Ovary (tissue), 9 donors: ENCODE data around the gene ALLC. TPM values are rescaled to one million over a fixed set of nuclear protein-coding genes. Genes with fewer than 3 reads are reported as not detected.

Experiments used
- DNase-seq, 5 donors: peaks; one replicate each; pipeline ENCODE4 v3.0.0-alpha.2; 2019 to 2020
- H3K27ac ChIP-seq, 2 donors: fragments of 200-600 bp; one replicate each; pipeline versions ENCODE4 v1.5.1 to v1.8.0; 2019 to 2022
- H3K27me3 ChIP-seq: fragments of 200-600 bp; one replicate; pipeline ENCODE4 v1.8.0; 2022
- H3K36me3 ChIP-seq: fragments of 200-600 bp; sonication (generic); one replicate; pipeline ENCODE4 v1.5.1; 2019
- H3K4me1 ChIP-seq: one replicate; pipeline ENCODE4 v1.8.1; 2013; ENCODE audit warnings: mild to moderate bottlenecking, moderate library complexity; ENCODE audit not compliant: insufficient read depth
- H3K4me3 ChIP-seq: fragments of 200-600 bp; sonication (generic); one replicate; pipeline ENCODE4 v1.5.1; 2017
- H3K9me3 ChIP-seq, 2 donors: fragments of 200-600 bp in 1 of 2; sonication (generic) in 1 of 2; one replicate each; pipeline versions ENCODE4 v1.5.1 to v1.8.1; 2013 to 2019; ENCODE audit warnings: mild to moderate bottlenecking in 1 of 2, moderate library complexity in 1 of 2
- CTCF ChIP-seq, 3 donors: fragments of 450-650 bp in 2 of 3; fragments of 200-600 bp in 1 of 3; IDR thresholded peaks; one replicate each; pipeline versions ENCODE4 v1.5.1 to v1.8.0; 2016 to 2022; ENCODE audit warnings: antibody characterized with exemption in 3 of 3, mild to moderate bottlenecking in 1 of 3
- EP300 ChIP-seq: sonication (generic); formaldehyde crosslinking; IDR thresholded peaks from one replicate; pipeline ENCODE4 v1.6.1; 2017; ENCODE audit warnings: antibody characterized with exemption
- POLR2A ChIP-seq: fragments of 450-650 bp; IDR thresholded peaks from one replicate; pipeline ENCODE4 v1.6.1; 2017; ENCODE audit warnings: antibody characterized with exemption, mild to moderate bottlenecking, moderate library complexity
- WGBS, 3 donors: extraction: QIAGEN DNeasy Blood & Tissue Kit in 1 of 3; methylation state at CpG; one replicate each; pipeline versions ENCODE4 v1.1.5 to v1.1.7; 2013 to 2017; 5-methylcytosine and 5-hydroxymethylcytosine counted together
- intact Hi-C, 4 donors: fragments of 100-400 bp; cut with DNase I; formaldehyde crosslinking; loops; one replicate each; pipeline versions ENCODE4 v1.11.0 to v1.15.1; 2022 to 2023
- polyA plus RNA-seq, 2 donors: library from polyadenylated mRNA; stranded (reverse); fragments of 200-250 nt in 1 of 2; fragments of 350-450 nt in 1 of 2; fragmentation: Illumina TruSeq in 1 of 2; extraction: RNeasy Lipid Tissue Mini Kit (QIAGEN cat#74804) in 1 of 2; gene quantifications; one replicate each; pipeline ENCODE4 v1.2.3, GENCODE V29; 2013 to 2014
- total RNA-seq, 7 donors: library from RNA; depleted of rRNA in 2 of 7; stranded (reverse); fragments of >200 nt in 2 of 7; fragmentation: NEBNext Ultra II Directional in 3 of 7; extraction: Animal tissue kit (Norgen Biotek cat#: 25700) in 3 of 7; gene quantifications; one replicate each; pipeline versions ENCODE4 v1.1.0 to v1.2.4, GENCODE V29; 2016 to 2023
- donor health status: DM: no; HTN: no; CAD: no; lungs with moderate emphysema.
- donor health status: DM: no; HTN: no; CAD: no.
- donor health status: Bipolar disorder and iron deficiency.
- donor health status: DM: yes; HTN: yes; CAD: no.
- donor health status: DM: no; HTN: no; CAD: no.
- donor health status: DM: yes; HTN: yes; CAD: no.

ALLC gene
- total and polyA plus RNA-seq, 9 donors = 0.20 to 1.2 (median 0.76) TPM; not detected in 5

- Histone ChIP-seq H3K9me3 (no peaks in the 10 kb centered on the region), H3K4me1 (no peaks in the 10 kb centered on the region), H3K27me3 (no peaks in the 10 kb centered on the region), H3K4me3 (no peak overlapping the region), H3K27ac (no peak overlapping the region), H3K36me3 (no peaks in the 10 kb centered on the region)
- 80 to 92% (median 84%) methylated on average over 9 of the region's 9 CpGs for WGBS, 3 donors
- intact Hi-C loops = no loop called here
- no peak for DNase-seq
- TF ChIP-seq EP300 = no peak
- TF ChIP-seq CTCF (IDR thresholded peaks at IDR 0.05) = no peak
- no peak for TF ChIP-seq POLR2A
Observed at GRCh38 chr2:3678212-3678611, 20.2 kb downstream of the ALLC start.

- H3K36me3 ChIP-seq = no peaks in the 10 kb centered on the region
- H3K27ac ChIP-seq = no peak overlapping the region
- H3K4me3 ChIP-seq = no peak overlapping the region
- DNase-seq = no peak
- no peaks in the 10 kb centered on the region for H3K9me3 ChIP-seq
- 89 to 98% (median 90%) methylated on average over 2 of the region's 2 CpGs for WGBS, 3 donors
- H3K27me3 ChIP-seq = no peaks in the 10 kb centered on the region
- intact Hi-C loops = no loop called here
- H3K4me1 ChIP-seq = no peaks in the 10 kb centered on the region
- TF ChIP-seq POLR2A = no peak
- no peak for TF ChIP-seq EP300
- TF ChIP-seq CTCF (IDR thresholded peaks at IDR 0.05) = no peak
Observed at GRCh38 chr2:3679180-3679579, 21.2 kb downstream of the ALLC start.

- TF ChIP-seq EP300 = no peak
- TF ChIP-seq CTCF (IDR thresholded peaks at IDR 0.05) = no peak
- TF ChIP-seq POLR2A = no peak
- H3K27me3 ChIP-seq = no peaks in the 10 kb centered on the region
- H3K4me3 ChIP-seq = no peak overlapping the region
- H3K27ac ChIP-seq = no peak overlapping the region
- no peaks in the 10 kb centered on the region for H3K36me3 ChIP-seq
- intact Hi-C loops = no loop called here
- no peaks in the 10 kb centered on the region for H3K9me3 ChIP-seq
- DNase-seq = no peak
- WGBS, 3 donors = 83 to 87% (median 87%) methylated on average over 23 of the region's 23 CpGs
- H3K4me1 ChIP-seq = no peaks in the 10 kb centered on the region
Observed at GRCh38 chr2:3679616-3680393, 21.8 kb downstream of the ALLC start.

GRCh38 chr2:3680548-3681345 is 22.7 kb downstream of the ALLC start:
- Histone ChIP-seq H3K27ac (no peak overlapping the region), H3K4me3 (no peak overlapping the region), H3K4me1 (no peaks in the 10 kb centered on the region), H3K36me3 (no peaks in the 10 kb centered on the region), H3K9me3 (no peaks in the 10 kb centered on the region), H3K27me3 (no peaks in the 10 kb centered on the region)
- intact Hi-C loops = no loop called here
- 90 to 93% (median 90%) methylated on average over 18 of the region's 18 CpGs for WGBS, 3 donors
- no peak for DNase-seq
- TF ChIP-seq EP300 = no peak
- no peak for TF ChIP-seq CTCF (IDR thresholded peaks at IDR 0.05)
- TF ChIP-seq POLR2A = no peak
